Measurements from ENCODE around the gene CASP14.

- no peak for TF ChIP-seq EP300 (IDR thresholded peaks at IDR 0.05)
- no peak for TF ChIP-seq CEBPB (IDR thresholded peaks at IDR 0.05)
- no peak for TF ChIP-seq SMC3 (IDR thresholded peaks at IDR 0.05)
- TF ChIP-seq, protein P1, sequence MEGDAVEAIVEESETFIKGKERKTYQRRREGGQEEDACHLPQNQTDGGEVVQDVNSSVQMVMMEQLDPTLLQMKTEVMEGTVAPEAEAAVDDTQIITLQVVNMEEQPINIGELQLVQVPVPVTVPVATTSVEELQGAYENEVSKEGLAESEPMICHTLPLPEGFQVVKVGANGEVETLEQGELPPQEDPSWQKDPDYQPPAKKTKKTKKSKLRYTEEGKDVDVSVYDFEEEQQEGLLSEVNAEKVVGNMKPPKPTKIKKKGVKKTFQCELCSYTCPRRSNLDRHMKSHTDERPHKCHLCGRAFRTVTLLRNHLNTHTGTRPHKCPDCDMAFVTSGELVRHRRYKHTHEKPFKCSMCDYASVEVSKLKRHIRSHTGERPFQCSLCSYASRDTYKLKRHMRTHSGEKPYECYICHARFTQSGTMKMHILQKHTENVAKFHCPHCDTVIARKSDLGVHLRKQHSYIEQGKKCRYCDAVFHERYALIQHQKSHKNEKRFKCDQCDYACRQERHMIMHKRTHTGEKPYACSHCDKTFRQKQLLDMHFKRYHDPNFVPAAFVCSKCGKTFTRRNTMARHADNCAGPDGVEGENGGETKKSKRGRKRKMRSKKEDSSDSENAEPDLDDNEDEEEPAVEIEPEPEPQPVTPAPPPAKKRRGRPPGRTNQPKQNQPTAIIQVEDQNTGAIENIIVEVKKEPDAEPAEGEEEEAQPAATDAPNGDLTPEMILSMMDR (IDR thresholded peaks at IDR 0.05): no peak
- TF ChIP-seq POLR2A (IDR thresholded peaks at IDR 0.05; ENCODE audit: low read length): no peak
- TF ChIP-seq HMGXB4 (CRISPR knock-in tag; IDR thresholded peaks at IDR 0.05; ENCODE audit: borderline replicate concordance): no peak
- no peak for TF ChIP-seq JUN (IDR thresholded peaks at IDR 0.05)
- no peak for TF ChIP-seq ELK1 (IDR thresholded peaks at IDR 0.05; ENCODE audit: low read depth, low read length)
- TF ChIP-seq RAD21 (conservative IDR thresholded peaks at IDR 0.05 in 1 of 2, IDR thresholded peaks at IDR 0.05 in 1 of 2): no peak
- no peak for TF ChIP-seq MYC (IDR thresholded peaks at IDR 0.05; ENCODE audit: borderline replicate concordance, low read length)
- TF ChIP-seq, protein P2, sequence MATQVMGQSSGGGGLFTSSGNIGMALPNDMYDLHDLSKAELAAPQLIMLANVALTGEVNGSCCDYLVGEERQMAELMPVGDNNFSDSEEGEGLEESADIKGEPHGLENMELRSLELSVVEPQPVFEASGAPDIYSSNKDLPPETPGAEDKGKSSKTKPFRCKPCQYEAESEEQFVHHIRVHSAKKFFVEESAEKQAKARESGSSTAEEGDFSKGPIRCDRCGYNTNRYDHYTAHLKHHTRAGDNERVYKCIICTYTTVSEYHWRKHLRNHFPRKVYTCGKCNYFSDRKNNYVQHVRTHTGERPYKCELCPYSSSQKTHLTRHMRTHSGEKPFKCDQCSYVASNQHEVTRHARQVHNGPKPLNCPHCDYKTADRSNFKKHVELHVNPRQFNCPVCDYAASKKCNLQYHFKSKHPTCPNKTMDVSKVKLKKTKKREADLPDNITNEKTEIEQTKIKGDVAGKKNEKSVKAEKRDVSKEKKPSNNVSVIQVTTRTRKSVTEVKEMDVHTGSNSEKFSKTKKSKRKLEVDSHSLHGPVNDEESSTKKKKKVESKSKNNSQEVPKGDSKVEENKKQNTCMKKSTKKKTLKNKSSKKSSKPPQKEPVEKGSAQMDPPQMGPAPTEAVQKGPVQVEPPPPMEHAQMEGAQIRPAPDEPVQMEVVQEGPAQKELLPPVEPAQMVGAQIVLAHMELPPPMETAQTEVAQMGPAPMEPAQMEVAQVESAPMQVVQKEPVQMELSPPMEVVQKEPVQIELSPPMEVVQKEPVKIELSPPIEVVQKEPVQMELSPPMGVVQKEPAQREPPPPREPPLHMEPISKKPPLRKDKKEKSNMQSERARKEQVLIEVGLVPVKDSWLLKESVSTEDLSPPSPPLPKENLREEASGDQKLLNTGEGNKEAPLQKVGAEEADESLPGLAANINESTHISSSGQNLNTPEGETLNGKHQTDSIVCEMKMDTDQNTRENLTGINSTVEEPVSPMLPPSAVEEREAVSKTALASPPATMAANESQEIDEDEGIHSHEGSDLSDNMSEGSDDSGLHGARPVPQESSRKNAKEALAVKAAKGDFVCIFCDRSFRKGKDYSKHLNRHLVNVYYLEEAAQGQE (IDR thresholded peaks at IDR 0.05): no peak
- no peak for TF ChIP-seq PHF8 (IDR thresholded peaks at IDR 0.05; ENCODE audit: borderline replicate concordance, low read depth)
These were observed 49.2 kb downstream of the CASP14 start for GRCh38 chr19:15098460-15098859.

All from A549 (cell line).